GM23338 (cell line): Measurements from ENCODE around the gene MYCBP2. TPM values are rescaled to one million over a fixed set of nuclear protein-coding genes. Genes with fewer than 3 reads are reported as not detected.

ENCODE experiments used
- ATAC-seq: fragments of 200-7000 bp; cut with Tn5 transposase; 3 replicates; pipeline ENCODE4 v1.9.1; 2020
- DNase-seq: peaks from one replicate; pipeline ENCODE4 v3.0.0-alpha.2; 2015; ENCODE audit warnings: low spot score
- H2AFZ ChIP-seq: fragments of 200-600 bp; sonication (generic); 2 replicates; pipeline ENCODE4 v1.8.0; 2016; ENCODE audit warnings: antibody characterized with exemption, mild to moderate bottlenecking, moderate library complexity
- H3F3A ChIP-seq: fragments of 200-600 bp; sonication (generic); replicated peaks from 2 replicates; pipeline ENCODE4 v1.8.0; 2017; ENCODE audit warnings: antibody characterized with exemption, mixed run types, low read depth
- H3K27ac ChIP-seq: fragments of 200-600 bp; sonication (generic); 2 replicates; pipeline ENCODE4 v1.6.1; 2016; ENCODE audit warnings: low read depth
- H3K27me3 ChIP-seq: fragments of 200-600 bp; sonication (generic); 2 replicates; pipeline ENCODE4 v1.8.0; 2016; ENCODE audit warnings: mild to moderate bottlenecking, mixed run types, moderate library complexity; ENCODE audit not compliant: insufficient read depth
- H3K36me3 ChIP-seq: fragments of 200-600 bp; sonication (generic); 2 replicates; pipeline ENCODE4 v1.8.0; 2016; ENCODE audit warnings: mild to moderate bottlenecking; ENCODE audit not compliant: insufficient read depth
- H3K4me1 ChIP-seq: fragments of 200-600 bp; sonication (generic); 2 replicates; pipeline ENCODE4 v1.8.0; 2016; ENCODE audit warnings: mild to moderate bottlenecking, moderate library complexity; ENCODE audit not compliant: insufficient read depth
- H3K4me2 ChIP-seq: fragments of 200-600 bp; sonication (generic); 2 replicates; pipeline ENCODE4 v1.7.1; 2017; ENCODE audit warnings: mixed run types
- H3K4me3 ChIP-seq: fragments of 200-600 bp; sonication (generic); 2 replicates; pipeline ENCODE4 v1.6.1; 2016; ENCODE audit warnings: mixed run types
- H3K79me2 ChIP-seq: fragments of 200-600 bp; sonication (generic); replicated peaks from 2 replicates; pipeline ENCODE4 v1.8.0; 2017; ENCODE audit warnings: mild to moderate bottlenecking; ENCODE audit not compliant: insufficient read depth
- H3K9me2 ChIP-seq: fragments of 200-600 bp; sonication (generic); 2 replicates; pipeline ENCODE4 v1.8.0; 2017; ENCODE audit not compliant: insufficient read depth
- H4K20me1 ChIP-seq: fragments of 200-600 bp; sonication (generic); replicated peaks from 2 replicates; pipeline ENCODE4 v1.8.0; 2017; ENCODE audit warnings: mild to moderate bottlenecking; ENCODE audit not compliant: insufficient read depth
- H3K27ac Mint-ChIP-seq: 2 replicates; pipeline ENCODE4 v1.8.0; 2020; ENCODE audit warnings: inconsistent platforms, mild to moderate bottlenecking, moderate library complexity, mixed read lengths
- H3K27me3 Mint-ChIP-seq: 3 replicates; pipeline ENCODE4 v1.8.0; 2022; ENCODE audit warnings: low read depth, mild to moderate bottlenecking, moderate library complexity, mixed read lengths, inconsistent platforms; ENCODE audit not compliant: insufficient read depth, poor library complexity
- H3K36me3 Mint-ChIP-seq: 3 replicates; pipeline ENCODE4 v1.8.0; 2021; ENCODE audit warnings: low read depth, mild to moderate bottlenecking, inconsistent platforms, moderate library complexity, mixed read lengths
- H3K4me1 Mint-ChIP-seq: 3 replicates; pipeline ENCODE4 v1.8.0; 2020; ENCODE audit warnings: mild to moderate bottlenecking, inconsistent platforms, mixed read lengths
- H3K4me3 Mint-ChIP-seq: 3 replicates; pipeline ENCODE4 v1.8.0; 2021; ENCODE audit warnings: moderate library complexity, mild to moderate bottlenecking, inconsistent platforms, mixed read lengths
- H3K9me3 Mint-ChIP-seq: 3 replicates; pipeline ENCODE4 v1.8.0; 2020; ENCODE audit warnings: moderate library complexity, mild to moderate bottlenecking, inconsistent platforms, mixed read lengths
- EZH2 ChIP-seq: fragments of 200-600 bp; sonication (generic); IDR thresholded peaks from one replicate; pipeline ENCODE4 v1.8.0; 2017; ENCODE audit warnings: antibody characterized with exemption, mild to moderate bottlenecking, low read depth; ENCODE audit not compliant: unreplicated experiment
- JUNB ChIP-seq: IDR thresholded peaks from one replicate; pipeline ENCODE4 v1.6.1; 2016; ENCODE audit warnings: antibody characterized with exemption; ENCODE audit not compliant: unreplicated experiment
- POLR2AphosphoS5 ChIP-seq: IDR thresholded peaks from 2 replicates; pipeline ENCODE4 v1.6.1; 2016; ENCODE audit warnings: antibody characterized with exemption, low read depth
- ZNF331 ChIP-seq: fragments of 250-450 bp; sonication (Bioruptor Pico); IDR thresholded peaks from 2 replicates; pipeline ENCODE4 v1.5.0; 2020; ENCODE audit warnings: low read depth, mild to moderate bottlenecking, moderate library complexity
- polyA plus RNA-seq: library from polyadenylated mRNA; unstranded; fragments of >200 nt; fragmentation: Nextera tagmentation; extraction: Ambion mirVana; gene quantifications from 2 replicates; pipeline ENCODE4 v1.2.1, GENCODE V29; 2016
- total RNA-seq: library from RNA; depleted of rRNA; stranded (reverse); fragments of >200 nt; shearing (Covaris generic); gene quantifications from 2 replicates; pipeline ENCODE4 v1.2.3, GENCODE V29; 2014
- TF ChIP-seq, protein P1 (sequence below): IDR thresholded peaks from one replicate; pipeline ENCODE4 v1.6.1; 2018; ENCODE audit warnings: antibody characterized with exemption; ENCODE audit not compliant: unreplicated experiment
- TF ChIP-seq, protein P2 (sequence below): fragments of 250-450 bp; sonication (Bioruptor Pico); IDR thresholded peaks from 2 replicates; pipeline ENCODE4 v1.5.0; 2020; ENCODE audit warnings: mild to moderate bottlenecking, moderate library complexity
- TF ChIP-seq, protein P3 (sequence below): IDR thresholded peaks from 2 replicates; pipeline ENCODE4 v1.6.1; 2016; ENCODE audit warnings: antibody characterized with exemption

The MYCBP2 gene
- total and polyA plus RNA-seq, 2 experiments from 2014 or later: 54.6 to 77.2 TPM

DNA sequence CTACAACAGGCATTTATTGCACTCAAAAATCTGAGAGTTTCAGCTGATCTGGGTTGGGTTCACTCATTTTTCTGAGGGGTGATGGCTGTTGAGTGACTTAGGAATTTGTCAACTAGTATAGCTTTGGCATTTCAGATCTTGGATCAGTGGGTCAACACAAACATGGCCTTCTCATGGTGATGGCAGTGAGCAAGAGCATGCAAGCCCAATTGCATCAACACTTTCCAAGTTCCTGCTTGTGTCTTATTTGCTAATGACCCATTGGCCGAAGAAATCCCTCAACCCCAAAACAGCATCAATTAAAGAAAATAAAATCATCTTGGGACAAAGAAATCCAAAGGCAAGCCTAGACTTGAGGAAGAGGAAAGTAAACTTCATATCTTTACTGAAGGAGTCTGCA, 23.9 kb upstream of the MYCBP2 start:
- no peaks in the 10 kb centered on the region for H3K4me1 Mint-ChIP-seq
- H2AFZ ChIP-seq: 0 out of 2 replicates have a peak overlapping the region, but pooled peaks have one; percentile 39
- H3K27ac ChIP-seq: no peak overlapping the region
- H3K4me3 Mint-ChIP-seq: no peak overlapping the region
- no peaks in the 10 kb centered on the region for H3K9me3 Mint-ChIP-seq
- no peaks in the 10 kb centered on the region for H4K20me1 ChIP-seq
- no peaks in the 10 kb centered on the region for H3K36me3 ChIP-seq
- no peaks in the 10 kb centered on the region for H3F3A ChIP-seq
- ATAC-seq: no peak
- H3K4me1 ChIP-seq: no peaks in the 10 kb centered on the region
- H3K27ac Mint-ChIP-seq: no peak overlapping the region
- H3K9me2 ChIP-seq: no peaks in the 10 kb centered on the region
- no peak for DNase-seq
- H3K79me2 ChIP-seq: no peaks in the 10 kb centered on the region
- no peak overlapping the region for H3K4me3 ChIP-seq
- H3K4me2 ChIP-seq: no peak overlapping the region
- H3K36me3 Mint-ChIP-seq: no peaks in the 10 kb centered on the region
- H3K27me3 Mint-ChIP-seq: no peaks in the 10 kb centered on the region
- TF ChIP-seq, protein P1, sequence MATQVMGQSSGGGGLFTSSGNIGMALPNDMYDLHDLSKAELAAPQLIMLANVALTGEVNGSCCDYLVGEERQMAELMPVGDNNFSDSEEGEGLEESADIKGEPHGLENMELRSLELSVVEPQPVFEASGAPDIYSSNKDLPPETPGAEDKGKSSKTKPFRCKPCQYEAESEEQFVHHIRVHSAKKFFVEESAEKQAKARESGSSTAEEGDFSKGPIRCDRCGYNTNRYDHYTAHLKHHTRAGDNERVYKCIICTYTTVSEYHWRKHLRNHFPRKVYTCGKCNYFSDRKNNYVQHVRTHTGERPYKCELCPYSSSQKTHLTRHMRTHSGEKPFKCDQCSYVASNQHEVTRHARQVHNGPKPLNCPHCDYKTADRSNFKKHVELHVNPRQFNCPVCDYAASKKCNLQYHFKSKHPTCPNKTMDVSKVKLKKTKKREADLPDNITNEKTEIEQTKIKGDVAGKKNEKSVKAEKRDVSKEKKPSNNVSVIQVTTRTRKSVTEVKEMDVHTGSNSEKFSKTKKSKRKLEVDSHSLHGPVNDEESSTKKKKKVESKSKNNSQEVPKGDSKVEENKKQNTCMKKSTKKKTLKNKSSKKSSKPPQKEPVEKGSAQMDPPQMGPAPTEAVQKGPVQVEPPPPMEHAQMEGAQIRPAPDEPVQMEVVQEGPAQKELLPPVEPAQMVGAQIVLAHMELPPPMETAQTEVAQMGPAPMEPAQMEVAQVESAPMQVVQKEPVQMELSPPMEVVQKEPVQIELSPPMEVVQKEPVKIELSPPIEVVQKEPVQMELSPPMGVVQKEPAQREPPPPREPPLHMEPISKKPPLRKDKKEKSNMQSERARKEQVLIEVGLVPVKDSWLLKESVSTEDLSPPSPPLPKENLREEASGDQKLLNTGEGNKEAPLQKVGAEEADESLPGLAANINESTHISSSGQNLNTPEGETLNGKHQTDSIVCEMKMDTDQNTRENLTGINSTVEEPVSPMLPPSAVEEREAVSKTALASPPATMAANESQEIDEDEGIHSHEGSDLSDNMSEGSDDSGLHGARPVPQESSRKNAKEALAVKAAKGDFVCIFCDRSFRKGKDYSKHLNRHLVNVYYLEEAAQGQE: no peak
- no peaks in the 10 kb centered on the region for H3K27me3 ChIP-seq

DNA sequence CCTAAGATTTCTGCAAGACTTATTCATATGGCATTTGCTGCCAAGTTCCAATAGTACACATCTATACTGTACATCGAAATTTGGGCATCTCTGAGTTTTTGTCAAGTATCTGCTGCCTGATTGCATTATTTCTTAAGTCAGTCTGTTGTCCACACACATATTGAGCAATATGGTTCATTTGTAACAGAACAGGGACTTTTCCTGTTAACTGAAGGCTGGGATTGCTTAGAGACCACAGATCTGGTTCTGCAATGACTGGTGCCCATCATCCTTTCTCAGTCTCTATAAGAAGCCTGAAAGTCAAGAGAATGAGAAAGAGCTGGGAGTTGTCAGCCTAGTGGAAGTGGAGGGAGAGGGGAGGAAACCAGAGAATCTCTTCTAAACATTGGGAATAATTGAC, 22.5 kb upstream of the MYCBP2 start:
- ATAC-seq: no peak
- Histone ChIP-seq H3K27me3 (no peaks in the 10 kb centered on the region), H3K36me3 (no peaks in the 10 kb centered on the region), H3K27ac (no peak overlapping the region), H3K4me3 (no peak overlapping the region), H3K4me1 (no peaks in the 10 kb centered on the region), H3K79me2 (no peaks in the 10 kb centered on the region), H4K20me1 (no peaks in the 10 kb centered on the region), H3K4me2 (no peak overlapping the region), H3F3A (no peaks in the 10 kb centered on the region), H3K9me2 (no peaks in the 10 kb centered on the region), H2AFZ (no peak overlapping the region)
- H3K9me3 Mint-ChIP-seq: no peaks in the 10 kb centered on the region
- DNase-seq: no peak
- no peak overlapping the region for H3K4me3 Mint-ChIP-seq
- H3K4me1 Mint-ChIP-seq: no peaks in the 10 kb centered on the region
- H3K27me3 Mint-ChIP-seq: no peaks in the 10 kb centered on the region
- no peaks in the 10 kb centered on the region for H3K36me3 Mint-ChIP-seq
- H3K27ac Mint-ChIP-seq: no peak overlapping the region
- TF ChIP-seq ZNF331 (CRISPR knock-in tag) (no peak), POLR2AphosphoS5 (no peak), JUNB (no peak), EZH2 (no peak)
- TF ChIP-seq, protein P2, sequence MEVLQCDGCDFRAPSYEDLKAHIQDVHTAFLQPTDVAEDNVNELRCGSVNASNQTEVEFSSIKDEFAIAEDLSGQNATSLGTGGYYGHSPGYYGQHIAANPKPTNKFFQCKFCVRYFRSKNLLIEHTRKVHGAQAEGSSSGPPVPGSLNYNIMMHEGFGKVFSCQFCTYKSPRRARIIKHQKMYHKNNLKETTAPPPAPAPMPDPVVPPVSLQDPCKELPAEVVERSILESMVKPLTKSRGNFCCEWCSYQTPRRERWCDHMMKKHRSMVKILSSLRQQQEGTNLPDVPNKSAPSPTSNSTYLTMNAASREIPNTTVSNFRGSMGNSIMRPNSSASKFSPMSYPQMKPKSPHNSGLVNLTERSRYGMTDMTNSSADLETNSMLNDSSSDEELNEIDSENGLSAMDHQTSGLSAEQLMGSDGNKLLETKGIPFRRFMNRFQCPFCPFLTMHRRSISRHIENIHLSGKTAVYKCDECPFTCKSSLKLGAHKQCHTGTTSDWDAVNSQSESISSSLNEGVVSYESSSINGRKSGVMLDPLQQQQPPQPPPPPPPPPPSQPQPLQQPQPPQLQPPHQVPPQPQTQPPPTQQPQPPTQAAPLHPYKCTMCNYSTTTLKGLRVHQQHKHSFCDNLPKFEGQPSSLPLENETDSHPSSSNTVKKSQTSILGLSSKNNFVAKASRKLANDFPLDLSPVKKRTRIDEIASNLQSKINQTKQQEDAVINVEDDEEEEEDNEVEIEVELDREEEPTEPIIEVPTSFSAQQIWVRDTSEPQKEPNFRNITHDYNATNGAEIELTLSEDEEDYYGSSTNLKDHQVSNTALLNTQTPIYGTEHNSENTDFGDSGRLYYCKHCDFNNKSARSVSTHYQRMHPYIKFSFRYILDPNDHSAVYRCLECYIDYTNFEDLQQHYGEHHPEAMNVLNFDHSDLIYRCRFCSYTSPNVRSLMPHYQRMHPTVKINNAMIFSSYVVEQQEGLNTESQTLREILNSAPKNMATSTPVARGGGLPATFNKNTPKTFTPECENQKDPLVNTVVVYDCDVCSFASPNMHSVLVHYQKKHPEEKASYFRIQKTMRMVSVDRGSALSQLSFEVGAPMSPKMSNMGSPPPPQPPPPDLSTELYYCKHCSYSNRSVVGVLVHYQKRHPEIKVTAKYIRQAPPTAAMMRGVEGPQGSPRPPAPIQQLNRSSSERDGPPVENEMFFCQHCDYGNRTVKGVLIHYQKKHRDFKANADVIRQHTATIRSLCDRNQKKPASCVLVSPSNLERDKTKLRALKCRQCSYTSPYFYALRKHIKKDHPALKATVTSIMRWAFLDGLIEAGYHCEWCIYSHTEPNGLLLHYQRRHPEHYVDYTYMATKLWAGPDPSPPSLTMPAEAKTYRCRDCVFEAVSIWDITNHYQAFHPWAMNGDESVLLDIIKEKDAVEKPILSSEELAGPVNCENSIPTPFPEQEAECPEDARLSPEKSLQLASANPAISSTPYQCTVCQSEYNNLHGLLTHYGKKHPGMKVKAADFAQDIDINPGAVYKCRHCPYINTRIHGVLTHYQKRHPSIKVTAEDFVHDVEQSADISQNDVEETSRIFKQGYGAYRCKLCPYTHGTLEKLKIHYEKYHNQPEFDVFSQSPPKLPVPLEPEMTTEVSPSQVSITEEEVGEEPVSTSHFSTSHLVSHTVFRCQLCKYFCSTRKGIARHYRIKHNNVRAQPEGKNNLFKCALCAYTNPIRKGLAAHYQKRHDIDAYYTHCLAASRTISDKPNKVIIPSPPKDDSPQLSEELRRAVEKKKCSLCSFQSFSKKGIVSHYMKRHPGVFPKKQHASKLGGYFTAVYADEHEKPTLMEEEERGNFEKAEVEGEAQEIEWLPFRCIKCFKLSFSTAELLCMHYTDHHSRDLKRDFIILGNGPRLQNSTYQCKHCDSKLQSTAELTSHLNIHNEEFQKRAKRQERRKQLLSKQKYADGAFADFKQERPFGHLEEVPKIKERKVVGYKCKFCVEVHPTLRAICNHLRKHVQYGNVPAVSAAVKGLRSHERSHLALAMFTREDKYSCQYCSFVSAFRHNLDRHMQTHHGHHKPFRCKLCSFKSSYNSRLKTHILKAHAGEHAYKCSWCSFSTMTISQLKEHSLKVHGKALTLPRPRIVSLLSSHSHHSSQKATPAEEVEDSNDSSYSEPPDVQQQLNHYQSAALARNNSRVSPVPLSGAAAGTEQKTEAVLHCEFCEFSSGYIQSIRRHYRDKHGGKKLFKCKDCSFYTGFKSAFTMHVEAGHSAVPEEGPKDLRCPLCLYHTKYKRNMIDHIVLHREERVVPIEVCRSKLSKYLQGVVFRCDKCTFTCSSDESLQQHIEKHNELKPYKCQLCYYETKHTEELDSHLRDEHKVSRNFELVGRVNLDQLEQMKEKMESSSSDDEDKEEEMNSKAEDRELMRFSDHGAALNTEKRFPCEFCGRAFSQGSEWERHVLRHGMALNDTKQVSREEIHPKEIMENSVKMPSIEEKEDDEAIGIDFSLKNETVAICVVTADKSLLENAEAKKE: no peak
- TF ChIP-seq, protein P1: no peak
- TF ChIP-seq, protein P3, sequence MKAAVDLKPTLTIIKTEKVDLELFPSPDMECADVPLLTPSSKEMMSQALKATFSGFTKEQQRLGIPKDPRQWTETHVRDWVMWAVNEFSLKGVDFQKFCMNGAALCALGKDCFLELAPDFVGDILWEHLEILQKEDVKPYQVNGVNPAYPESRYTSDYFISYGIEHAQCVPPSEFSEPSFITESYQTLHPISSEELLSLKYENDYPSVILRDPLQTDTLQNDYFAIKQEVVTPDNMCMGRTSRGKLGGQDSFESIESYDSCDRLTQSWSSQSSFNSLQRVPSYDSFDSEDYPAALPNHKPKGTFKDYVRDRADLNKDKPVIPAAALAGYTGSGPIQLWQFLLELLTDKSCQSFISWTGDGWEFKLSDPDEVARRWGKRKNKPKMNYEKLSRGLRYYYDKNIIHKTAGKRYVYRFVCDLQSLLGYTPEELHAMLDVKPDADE: no peak
